Osteoblast (primary cell): ENCODE data around the gene NEK9. TPM values are rescaled to one million over a fixed set of nuclear protein-coding genes. Genes with fewer than 3 reads are reported as not detected.

ENCODE experiments used
- DNase-seq: peaks from one replicate; pipeline ENCODE4 v3.0.0; 2011; ENCODE audit warnings: low spot score, mixed read lengths; ENCODE audit not compliant: insufficient read length; ENCODE audit errors: missing footprints
- H2AFZ ChIP-seq: 2 replicates; pipeline ENCODE4 v1.6.0; 2011; ENCODE audit warnings: mild to moderate bottlenecking, low read length
- H3K27ac ChIP-seq: 2 replicates; pipeline ENCODE4 v1.5.1; 2011; ENCODE audit warnings: mild to moderate bottlenecking, low read depth, low read length, moderate library complexity
- H3K27me3 ChIP-seq: 2 replicates; pipeline ENCODE4 v1.6.0; 2012; ENCODE audit warnings: mild to moderate bottlenecking, control low read depth, inconsistent platforms, low read length, moderate library complexity; ENCODE audit not compliant: insufficient read depth
- H3K36me3 ChIP-seq: 2 replicates; pipeline ENCODE4 v1.5.1; 2011; ENCODE audit warnings: mild to moderate bottlenecking, low read length, control low read depth, moderate library complexity; ENCODE audit not compliant: insufficient read depth
- H3K4me1 ChIP-seq: 2 replicates; pipeline ENCODE4 v1.5.1; 2011; ENCODE audit warnings: mild to moderate bottlenecking, low read length, control low read depth, moderate library complexity; ENCODE audit not compliant: insufficient read depth
- H3K4me2 ChIP-seq: 2 replicates; pipeline ENCODE4 v1.6.0; 2011; ENCODE audit warnings: mild to moderate bottlenecking, low read length; ENCODE audit not compliant: insufficient read depth
- H3K4me3 ChIP-seq: fragments of 200-600 bp; sonication (generic); 3 replicates; pipeline ENCODE4 v1.5.1; 2012; ENCODE audit warnings: mild to moderate bottlenecking, low read length, inconsistent platforms; ENCODE audit not compliant: insufficient read depth
- H3K79me2 ChIP-seq: 2 replicates; pipeline ENCODE4 v1.6.0; 2012; ENCODE audit warnings: mild to moderate bottlenecking, low read length, control low read depth, inconsistent platforms; ENCODE audit not compliant: insufficient read depth
- H3K9me3 ChIP-seq: 2 replicates; pipeline ENCODE4 v1.5.1; 2011; ENCODE audit warnings: low read depth, low read length, control low read depth
- H4K20me1 ChIP-seq: 2 replicates; pipeline ENCODE4 v1.6.0; 2012; ENCODE audit warnings: mild to moderate bottlenecking, low read length, control low read depth; ENCODE audit not compliant: insufficient read depth
- CTCF ChIP-seq: IDR thresholded peaks from 2 replicates; pipeline ENCODE4 v1.5.1; 2011; ENCODE audit warnings: mild to moderate bottlenecking, low read depth, low read length, moderate library complexity; ENCODE audit errors: extremely low read depth
- total RNA-seq: library from RNA; depleted of rRNA; stranded (reverse); fragments of >200 nt; gene quantifications from 2 replicates; pipeline ENCODE4 v1.2.3, GENCODE V29; 2012

NEK9 gene
- total RNA-seq, 1 donor = 42.7 TPM

GRCh38 chr14:75081660-75082229 lies 45.1 kb downstream of the NEK9 start:
- no peaks in the 10 kb centered on the region for H3K27me3 ChIP-seq
- TF ChIP-seq CTCF = no peak

GRCh38 chr14:75079521-75079920 lies 47.3 kb downstream of the NEK9 start:
- Histone ChIP-seq H3K4me1 (peaks cover 12% of the 10 kb centered on the region), H3K27me3 (no peaks in the 10 kb centered on the region), H3K27ac (no peak overlapping the region), H3K4me3 (no peak overlapping the region), H3K79me2 (no peaks in the 10 kb centered on the region), H3K4me2 (no peak overlapping the region), H4K20me1 (no peaks in the 10 kb centered on the region), H3K36me3 (peaks cover 18% of the 10 kb centered on the region), H3K9me3 (no peaks in the 10 kb centered on the region), H2AFZ (no peak overlapping the region)
- no peak for DNase-seq
- TF ChIP-seq CTCF = no peak

More at GRCh38 chr14:75081660-75082229, 45.1 kb downstream of the NEK9 start:
- Histone ChIP-seq H3K27ac (no peak overlapping the region), H3K4me3 (no peak overlapping the region), H3K79me2 (no peaks in the 10 kb centered on the region), H3K4me1 (peaks cover 12% of the 10 kb centered on the region), H3K36me3 (peaks cover 34% of the 10 kb centered on the region), H3K4me2 (peak overlapping the region; percentile 28), H4K20me1 (no peaks in the 10 kb centered on the region), H3K9me3 (no peaks in the 10 kb centered on the region), H2AFZ (no peak overlapping the region)
- peak; percentile 76 for DNase-seq

- DNase-seq = no peak
- H3K79me2 ChIP-seq = no peaks in the 10 kb centered on the region
- TF ChIP-seq CTCF = no peak
- no peak overlapping the region for H3K27ac ChIP-seq
- no peaks in the 10 kb centered on the region for H3K27me3 ChIP-seq
- H2AFZ ChIP-seq = no peak overlapping the region
- H3K4me1 ChIP-seq = peaks cover 12% of the 10 kb centered on the region
- H4K20me1 ChIP-seq = no peaks in the 10 kb centered on the region
- no peak overlapping the region for H3K4me2 ChIP-seq
- no peaks in the 10 kb centered on the region for H3K9me3 ChIP-seq
- no peak overlapping the region for H3K4me3 ChIP-seq
- H3K36me3 ChIP-seq = peaks cover 2% of the 10 kb centered on the region
Measured at GRCh38 chr14:75077794-75078193, 49.1 kb downstream of the NEK9 start.

- no peak for TF ChIP-seq CTCF
- no peak for DNase-seq
- H3K4me1 ChIP-seq = peaks cover 4% of the 10 kb centered on the region
- peaks cover 2% of the 10 kb centered on the region for H3K79me2 ChIP-seq
- no peak overlapping the region for H3K4me2 ChIP-seq
- no peak overlapping the region for H3K27ac ChIP-seq
- no peak overlapping the region for H3K4me3 ChIP-seq
- no peaks in the 10 kb centered on the region for H3K36me3 ChIP-seq
- no peaks in the 10 kb centered on the region for H4K20me1 ChIP-seq
- H3K27me3 ChIP-seq = no peaks in the 10 kb centered on the region
- H3K9me3 ChIP-seq = no peaks in the 10 kb centered on the region
- no peak overlapping the region for H2AFZ ChIP-seq
Measured at GRCh38 chr14:75070383-75070782, 56.5 kb downstream of the NEK9 start.
